GM12874 (cell line): ENCODE results near the gene ZBTB46.

Experiments used
- CTCF ChIP-seq: IDR thresholded peaks from 2 replicates; pipeline ENCODE4 v1.5.1; 2011; ENCODE audit warnings: low read depth, mild to moderate bottlenecking, control low read depth, low read length, moderate library complexity; ENCODE audit not compliant: insufficient read depth

ZBTB46 gene

GRCh38 chr20:63694584-63695423, 136.3 kb downstream of the ZBTB46 start:
- TF ChIP-seq CTCF = no peak

- TF ChIP-seq CTCF = no peak
Measured at GRCh38 chr20:63693733-63694583, 137.1 kb downstream of the ZBTB46 start.
